ENCODE measurements around the gene AKAP5.
"Not testable (repeated sequence)": the region's sequence is repeated elsewhere in the genome, so short reads cannot be mapped to it uniquely, and the experiment has no call there.

Gene AKAP5

GRCh38 chr14:64502456-64502855 lies 37.2 kb downstream of the AKAP5 start:
- in situ Hi-C loops (cut with MboI; ENCODE audit: low sequenced_read_pairs): no loop called here

DNA sequence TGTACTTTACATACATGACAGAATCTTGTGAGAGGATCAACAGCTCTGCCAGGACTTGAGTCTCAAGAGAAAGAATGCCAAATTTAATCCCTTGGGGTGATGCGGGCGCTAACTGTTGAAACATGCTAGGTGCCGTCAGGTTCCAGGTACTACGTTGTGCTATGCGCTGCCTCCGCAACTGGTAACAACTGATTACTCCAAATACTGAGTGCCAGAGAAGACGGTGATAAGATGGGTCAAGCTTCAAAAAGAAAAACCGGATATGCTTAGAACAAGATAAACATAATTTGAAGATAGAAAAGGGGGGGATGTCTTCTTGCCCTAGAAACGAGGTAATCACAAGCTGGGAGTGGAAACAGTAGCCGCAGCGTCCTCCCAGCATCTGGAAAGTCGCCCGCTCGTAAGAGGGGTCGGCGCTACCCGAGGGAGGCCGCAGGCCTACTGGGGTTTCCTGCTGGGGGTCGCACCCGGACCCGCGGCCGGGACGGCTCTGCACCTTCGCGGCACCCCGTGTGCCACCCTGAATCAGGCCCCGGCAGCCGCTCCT lies 37.7 kb downstream of the AKAP5 start:
- in situ Hi-C loops (cut with MboI; ENCODE audit: low sequenced_read_pairs): no loop called here

GRCh38 chr14:64503434-64504309 lies 38.4 kb downstream of the AKAP5 start, which contains the start of gene ZBTB25:
TSS of gene ZBTB25 (minus strand) at chr14:64503838. CDS start at chr14:64490533, 13,305 bp downstream.
- in situ Hi-C loops (cut with MboI; ENCODE audit: low sequenced_read_pairs): no loop called here

- in situ Hi-C loops (cut with MboI; ENCODE audit: low sequenced_read_pairs): no loop called here
These were observed 39.1 kb downstream of the AKAP5 start, which contains the start of gene ZBTB1 for GRCh38 chr14:64504310-64504896. TSS of gene ZBTB1 (plus strand) at chr14:64504770. CDS start at chr14:64521505, 16,735 bp downstream.

DNA sequence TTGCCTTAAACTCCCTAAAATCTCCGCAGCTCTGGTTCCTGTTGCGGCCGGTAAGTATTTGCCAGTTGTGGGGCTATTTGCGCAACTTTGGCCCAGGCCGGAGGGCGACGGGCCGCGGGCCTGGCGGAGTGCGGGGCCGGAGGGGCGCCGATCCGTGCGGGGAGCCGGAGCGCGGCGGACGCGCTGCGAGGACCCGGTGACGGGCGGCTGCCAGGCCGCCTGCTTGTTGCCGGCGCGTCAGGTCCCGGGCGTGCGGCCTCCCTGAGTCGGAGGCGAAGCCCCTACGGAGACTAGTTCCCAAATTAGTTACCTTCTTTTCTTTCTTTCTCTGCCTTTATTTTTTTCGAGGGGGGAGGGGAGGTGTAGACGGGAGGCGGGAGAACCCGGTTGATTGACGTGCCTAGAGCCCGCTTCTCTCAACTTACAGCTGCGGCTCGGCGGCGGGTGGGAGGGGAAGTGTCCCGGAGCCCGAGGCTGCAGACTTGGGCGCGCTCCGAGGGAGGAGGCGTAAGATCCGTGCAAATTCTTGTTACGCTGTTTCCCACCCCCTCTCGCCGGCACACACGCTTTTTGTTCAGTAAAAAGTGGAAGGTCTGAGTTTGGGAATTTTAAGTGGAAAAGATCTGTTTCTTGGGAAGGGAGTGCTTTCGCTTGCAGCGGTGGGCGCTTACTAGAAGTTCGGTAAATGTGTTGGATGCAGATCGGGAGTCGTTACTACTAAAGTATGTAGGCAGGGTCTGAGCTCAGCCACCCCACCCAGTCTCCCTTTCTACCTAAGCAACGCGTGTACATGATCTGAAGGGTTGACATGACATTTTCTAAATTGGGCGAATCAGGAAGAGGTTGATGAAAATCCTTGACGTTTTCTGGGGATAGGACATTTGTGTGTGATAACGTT lies 39.8 kb downstream of the AKAP5 start:
- in situ Hi-C loops (cut with MboI; ENCODE audit: low sequenced_read_pairs): no loop called here

- in situ Hi-C loops (cut with MboI; ENCODE audit: low sequenced_read_pairs): no loop called here
These were observed 41.4 kb downstream of the AKAP5 start for GRCh38 chr14:64506721-64507120.

- in situ Hi-C loops (cut with MboI; ENCODE audit: low sequenced_read_pairs): no loop called here
These were observed 42.3 kb downstream of the AKAP5 start for GRCh38 chr14:64507376-64508156.

DNA sequence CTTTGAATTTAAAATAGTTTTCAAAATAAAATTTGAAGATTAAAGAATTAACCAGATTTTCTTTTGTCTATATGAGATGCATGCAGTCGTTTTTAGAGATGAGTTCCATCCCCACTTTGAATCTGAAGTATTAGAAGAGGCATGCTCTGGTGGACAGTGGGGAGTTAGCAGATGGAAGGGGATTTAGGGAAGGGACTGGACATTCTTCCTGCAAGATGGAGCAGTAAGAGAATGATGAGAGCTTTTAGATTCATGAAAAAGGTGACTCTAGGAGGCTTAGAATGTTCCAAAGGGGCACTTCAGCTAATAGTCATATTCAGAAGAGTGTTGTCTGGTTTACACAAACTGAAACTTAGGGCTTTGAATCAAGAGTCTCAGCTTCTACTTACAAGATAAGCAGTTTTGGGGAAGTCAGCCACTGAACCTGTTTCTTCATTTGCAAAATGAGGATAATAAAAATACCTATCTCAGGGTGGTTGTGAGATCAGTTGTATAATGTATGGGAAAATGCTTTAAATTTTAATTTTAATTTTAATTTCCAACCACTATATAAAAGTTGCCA lies 43.0 kb downstream of the AKAP5 start:
- in situ Hi-C loops (cut with MboI; ENCODE audit: low sequenced_read_pairs): no loop called here

- in situ Hi-C loops (cut with MboI; ENCODE audit: low sequenced_read_pairs): no loop called here
These were observed 43.7 kb downstream of the AKAP5 start for GRCh38 chr14:64509036-64509435.

DNA sequence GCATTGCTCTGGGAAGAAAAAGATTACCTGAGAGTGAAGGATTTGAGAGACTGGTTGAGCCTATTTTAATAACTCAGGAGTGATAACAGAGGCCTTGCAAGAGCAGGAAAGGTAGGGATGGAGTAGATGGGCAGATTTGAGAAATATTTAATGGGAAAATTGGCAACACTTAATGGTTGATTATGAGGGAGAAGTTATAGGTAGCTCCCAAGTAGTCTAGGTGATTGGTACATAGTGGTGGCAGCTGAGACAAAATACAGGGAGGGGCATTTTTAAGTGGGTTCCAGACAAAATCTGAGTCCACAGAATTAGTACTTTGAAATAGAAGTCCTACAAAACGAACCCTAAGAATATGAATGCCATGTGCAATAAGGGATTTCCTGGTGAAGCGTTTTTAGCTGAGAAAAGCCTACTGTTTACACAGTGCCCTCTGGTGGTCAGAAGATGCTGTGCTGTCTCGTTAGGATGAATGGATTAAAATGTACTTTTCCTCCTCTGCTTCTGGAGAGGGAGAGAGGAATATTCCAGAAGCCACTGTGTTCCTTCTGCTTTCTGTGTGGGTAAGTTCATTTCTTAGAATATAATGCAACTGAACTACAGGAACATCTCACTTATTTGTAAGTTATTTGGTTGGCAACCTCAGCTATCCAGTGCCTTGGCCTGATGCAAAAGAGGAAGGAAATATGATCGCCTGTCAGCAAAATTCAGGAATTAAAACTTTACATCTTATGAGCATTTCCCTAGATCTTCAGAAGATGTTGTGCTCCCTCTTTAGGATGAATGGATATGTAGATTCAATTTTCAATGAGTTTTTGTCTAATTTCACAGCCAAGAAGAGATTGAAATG lies 45.7 kb downstream of the AKAP5 start:
- in situ Hi-C loops (cut with MboI; ENCODE audit: low sequenced_read_pairs): no loop called here

DNA sequence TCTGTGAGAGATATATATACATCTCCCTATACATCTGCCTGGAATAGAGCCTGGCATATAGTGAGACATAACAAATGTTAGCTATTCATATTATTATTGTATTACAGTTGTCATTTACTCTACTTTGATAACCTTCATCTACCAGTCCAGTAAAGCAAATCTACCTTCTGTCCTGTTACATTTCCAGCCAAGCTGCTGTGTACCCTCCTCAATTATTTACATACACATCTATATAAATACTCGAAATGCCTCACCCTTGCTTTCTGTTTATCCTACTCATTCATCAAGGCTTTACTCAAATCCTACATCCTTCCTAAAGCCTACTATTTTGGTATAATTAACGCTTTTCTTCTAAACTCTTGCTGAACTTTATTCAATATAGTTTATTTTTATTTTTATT lies 48.0 kb downstream of the AKAP5 start:
- in situ Hi-C loops (cut with MboI; ENCODE audit: low sequenced_read_pairs): no loop called here

GRCh38 chr14:64515053-64515452 lies 49.8 kb downstream of the AKAP5 start:
- in situ Hi-C loops (cut with MboI; ENCODE audit: low sequenced_read_pairs): no loop called here

GRCh38 chr14:64516969-64517368 lies 51.7 kb downstream of the AKAP5 start:
- in situ Hi-C loops (cut with MboI; ENCODE audit: low sequenced_read_pairs): no loop called here

DNA sequence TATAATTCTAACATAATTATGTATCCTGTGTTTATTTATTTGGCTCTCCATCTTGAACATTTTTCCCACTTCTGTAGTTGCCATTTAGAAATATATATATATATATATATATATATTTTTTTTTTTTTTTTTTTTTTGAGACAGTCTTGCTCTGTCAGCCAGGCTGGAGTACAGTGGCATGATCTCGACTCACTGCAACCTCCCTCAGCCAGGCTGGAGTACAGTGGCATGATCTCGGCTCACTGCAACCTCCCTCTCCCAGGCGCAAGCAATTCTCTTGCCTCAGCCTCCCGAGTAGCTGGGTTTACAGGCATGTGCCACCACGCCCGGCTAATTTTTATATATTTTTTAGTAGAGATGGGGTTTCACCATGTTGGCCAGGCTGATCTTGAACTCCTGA lies 52.4 kb downstream of the AKAP5 start:
- in situ Hi-C loops (cut with MboI; ENCODE audit: low sequenced_read_pairs): not testable (repeated sequence)

DNA sequence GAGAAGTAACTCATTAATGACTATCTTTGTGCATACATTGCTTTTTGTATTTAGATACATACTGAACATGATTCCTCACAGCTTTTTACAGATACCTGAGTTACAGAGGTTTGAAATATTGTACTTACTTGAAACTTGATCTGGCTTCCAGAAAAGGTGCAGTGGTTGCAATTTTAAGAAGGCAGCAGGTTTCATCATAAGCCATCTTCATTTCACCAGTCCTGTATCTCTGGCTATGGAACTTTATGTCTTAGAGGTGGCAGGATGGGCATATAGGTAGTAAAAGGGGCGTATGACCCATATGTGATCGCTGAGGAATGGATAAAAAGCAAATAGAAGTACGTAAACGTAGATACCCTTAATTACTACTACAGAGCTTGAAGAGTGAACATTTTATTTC lies 52.9 kb downstream of the AKAP5 start:
- in situ Hi-C loops (cut with MboI; ENCODE audit: low sequenced_read_pairs): no loop called here

DNA sequence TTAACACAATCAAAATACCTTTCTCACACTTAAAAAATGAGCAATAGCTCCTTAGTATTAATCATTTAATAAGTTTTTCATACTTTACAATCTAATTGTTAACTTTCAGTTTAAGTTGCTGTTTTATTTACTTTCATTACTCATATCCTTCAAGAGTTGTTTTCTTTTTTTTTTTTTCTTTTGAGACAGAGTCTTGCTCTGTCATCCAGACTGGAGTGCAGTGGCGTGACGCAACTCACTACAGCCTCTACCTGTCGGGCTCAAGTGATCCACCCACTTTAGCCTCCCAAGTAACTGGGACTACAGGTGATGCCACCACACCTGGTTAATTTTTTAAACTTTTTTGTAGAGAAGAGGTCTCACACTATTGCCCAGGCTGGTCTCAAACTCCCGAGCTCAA lies 55.4 kb downstream of the AKAP5 start:
- in situ Hi-C loops (cut with MboI; ENCODE audit: low sequenced_read_pairs): no loop called here

- in situ Hi-C loops (cut with MboI; ENCODE audit: low sequenced_read_pairs): no loop called here
These were observed 57.5 kb downstream of the AKAP5 start for GRCh38 chr14:64522591-64523355.

Measured in HL-60/S4 treated with retinoic acid at 250 ng/mL for 4 days and 3 days (cell line).